C4-2B (cell line): ENCODE data around the gene SEC24B.

Experiments used
- CTCF ChIP-seq: fragments of 450-650 bp; conservative IDR thresholded peaks from 2 replicates; pipeline ENCODE4 v1.5.1; 2017; ENCODE audit warnings: mild to moderate bottlenecking
- ZFX ChIP-seq: fragments of 450-650 bp; IDR thresholded peaks from 2 replicates; pipeline ENCODE4 v1.6.1; 2017

GRCh38 chr4:109571494-109571893 lies 137.9 kb downstream of the SEC24B start:
- TF ChIP-seq CTCF (no peak), ZFX (no peak)
